Effector CD8-positive, alpha-beta T cell (primary cell): ENCODE measurements around the gene SLC35F6.
"Not testable (repeated sequence)": the region's sequence is repeated elsewhere in the genome, so short reads cannot be mapped to it uniquely, and the experiment has no call there.

Experiments used
- DNase-seq: peaks from one replicate; lab custom pipeline; 2025; lab: John Stamatoyannopoulos, UW

The SLC35F6 gene

DNA sequence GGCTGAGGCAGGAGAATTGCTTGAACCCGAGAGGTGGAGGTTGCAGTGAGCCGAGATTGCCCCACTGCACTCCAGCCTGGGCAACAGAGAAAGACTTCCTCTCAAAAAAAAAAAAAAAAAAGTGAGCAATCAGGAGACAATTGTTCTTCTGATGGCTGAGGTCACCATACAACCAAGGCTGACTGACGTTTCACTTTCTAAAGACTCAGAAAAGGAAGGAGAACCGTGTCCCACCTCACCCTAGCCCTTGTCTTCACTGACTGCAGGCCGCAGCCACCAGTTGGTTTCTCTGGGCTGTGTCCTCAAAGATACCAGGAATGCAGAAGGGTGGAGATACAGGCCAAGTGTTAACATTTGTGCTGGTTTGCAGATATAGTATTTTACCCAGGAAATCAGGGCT, 7.7 kb upstream of the SLC35F6 start:
- DNase-seq, result no peak

DNA sequence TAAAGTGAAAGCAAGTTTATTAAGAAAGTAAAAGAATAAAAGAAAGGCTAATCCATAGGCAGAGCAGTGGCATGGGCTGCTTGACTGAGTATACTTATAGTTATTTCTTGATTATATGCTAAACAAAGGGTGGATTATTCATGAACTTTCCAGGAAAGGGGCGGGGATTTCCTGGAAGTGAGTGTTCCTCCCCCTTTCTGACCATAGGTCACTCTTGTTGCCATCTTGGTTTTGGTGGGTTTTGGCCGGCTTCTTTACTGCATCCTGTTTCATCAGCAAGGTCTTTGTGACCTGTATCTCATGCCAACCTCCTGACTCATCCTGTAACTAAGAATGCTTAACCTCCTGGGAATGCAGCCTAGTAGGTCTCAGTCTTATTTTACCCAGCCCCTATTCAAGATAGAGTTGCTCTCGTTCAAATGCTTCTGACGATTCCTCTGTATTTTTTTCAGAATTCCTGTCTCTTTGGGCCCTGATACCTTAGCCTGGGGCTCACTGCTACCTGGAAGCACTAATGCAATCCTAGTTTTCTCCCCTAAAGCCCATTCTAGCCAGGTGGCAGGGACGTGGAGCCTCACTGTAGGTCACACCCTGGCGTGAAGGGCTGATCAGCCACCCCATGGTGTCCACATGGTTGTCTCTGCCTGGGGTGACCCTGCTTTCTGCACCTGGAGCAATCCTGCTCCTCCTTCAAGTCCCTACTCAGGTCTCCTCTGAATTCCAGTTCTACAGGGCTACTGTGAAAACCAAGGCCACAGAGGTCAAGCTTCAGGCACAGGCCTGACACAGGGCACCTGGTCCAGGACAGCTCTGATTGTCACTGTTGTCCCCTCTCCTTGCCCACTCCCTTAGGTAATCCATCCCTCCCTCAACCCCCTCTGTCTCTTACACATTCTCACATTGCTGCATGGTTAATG, 6.0 kb upstream of the SLC35F6 start:
- DNase-seq, result no peak

DNA sequence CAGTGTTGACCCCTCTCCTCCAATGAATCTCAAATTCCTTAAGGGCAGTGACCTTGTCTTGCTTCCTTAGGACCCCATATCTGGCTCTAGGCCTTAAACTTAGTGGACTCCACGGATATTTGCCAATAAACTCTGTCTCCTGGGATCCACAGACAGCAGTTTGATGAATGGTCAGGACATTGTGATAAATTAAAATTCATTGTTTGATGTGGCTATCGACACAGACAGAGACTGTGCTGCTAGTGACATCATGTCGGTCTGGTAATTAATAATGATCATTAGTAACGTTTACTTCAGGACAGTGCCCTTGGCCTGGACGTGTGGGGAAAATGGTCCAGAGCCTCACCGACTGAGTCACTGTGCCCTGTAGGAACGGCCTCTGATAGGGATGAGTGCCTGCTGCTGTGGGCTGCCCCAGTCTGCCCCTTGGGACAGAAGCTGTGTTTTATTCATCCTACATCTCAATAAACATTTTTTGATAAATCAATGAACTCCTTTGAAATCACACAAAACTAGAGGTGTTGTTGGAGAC, 5.2 kb upstream of the SLC35F6 start:
- no peak for DNase-seq

- DNase-seq, result no peak
These were observed 4.2 kb upstream of the SLC35F6 start for GRCh38 chr2:26759845-26760244.

DNA sequence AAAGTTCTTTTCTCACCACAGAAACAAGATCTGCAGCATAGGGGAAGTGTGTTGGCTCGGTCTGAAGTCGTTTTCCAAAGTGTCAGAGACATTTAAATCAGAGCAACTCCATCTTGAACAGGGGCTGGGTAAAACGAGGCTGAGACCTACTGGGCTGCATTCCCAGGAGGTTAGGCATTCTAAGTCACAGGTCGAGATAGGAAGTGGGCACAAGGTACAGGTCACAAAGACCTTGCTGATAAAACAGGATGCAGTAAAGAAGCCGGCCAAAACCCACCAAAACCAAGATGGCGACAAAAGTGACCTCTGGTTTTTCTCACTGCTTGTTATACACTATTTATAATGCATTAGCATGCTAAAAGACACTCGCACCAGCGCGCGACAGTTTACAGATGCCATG, 3.1 kb upstream of the SLC35F6 start:
- DNase-seq, result not testable (repeated sequence)

DNA sequence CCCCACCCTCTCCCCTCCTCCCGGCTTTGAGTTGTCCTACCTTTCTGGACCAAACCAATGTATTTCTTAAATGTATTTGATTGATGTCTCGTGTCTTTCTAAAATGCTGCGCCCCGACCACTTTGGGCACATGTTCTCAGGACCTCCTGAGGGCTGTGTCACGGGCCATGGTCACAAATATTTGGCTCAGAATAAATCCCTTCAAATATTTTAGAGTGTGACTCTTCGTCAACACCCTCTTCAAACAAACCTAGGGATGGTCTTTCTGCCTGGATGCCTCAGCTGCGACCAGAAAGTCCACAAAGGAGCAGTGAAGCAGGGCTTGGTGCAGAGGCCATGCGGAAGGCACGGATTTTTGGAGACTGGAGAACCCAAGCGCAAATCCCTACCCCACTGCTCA, 1.1 kb upstream of the SLC35F6 start:
- DNase-seq, result no peak

DNA sequence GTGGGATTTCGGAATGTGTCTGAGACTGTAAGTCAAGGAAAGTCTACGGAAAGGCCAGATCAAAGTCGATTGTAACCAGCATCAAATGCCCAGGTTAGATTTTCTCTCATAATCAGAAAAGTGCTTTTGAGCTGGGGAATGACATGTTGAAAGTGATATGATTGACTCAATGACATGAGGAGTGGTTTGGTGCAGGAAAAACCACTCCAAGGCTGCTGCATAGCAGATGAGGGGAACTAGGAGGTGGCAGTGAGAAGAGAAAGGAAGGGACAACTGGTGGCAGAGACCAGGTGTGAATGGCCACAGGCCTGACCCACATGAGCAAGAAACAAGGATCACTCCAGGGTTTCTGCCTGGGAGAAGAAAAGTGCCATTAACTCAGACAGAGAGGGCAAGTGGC, 822 bp downstream of the SLC35F6 start:
- DNase-seq, result no peak

GRCh38 chr2:26765475-26766200, 1.6 kb downstream of the SLC35F6 start:
- DNase-seq, result no peak

DNA sequence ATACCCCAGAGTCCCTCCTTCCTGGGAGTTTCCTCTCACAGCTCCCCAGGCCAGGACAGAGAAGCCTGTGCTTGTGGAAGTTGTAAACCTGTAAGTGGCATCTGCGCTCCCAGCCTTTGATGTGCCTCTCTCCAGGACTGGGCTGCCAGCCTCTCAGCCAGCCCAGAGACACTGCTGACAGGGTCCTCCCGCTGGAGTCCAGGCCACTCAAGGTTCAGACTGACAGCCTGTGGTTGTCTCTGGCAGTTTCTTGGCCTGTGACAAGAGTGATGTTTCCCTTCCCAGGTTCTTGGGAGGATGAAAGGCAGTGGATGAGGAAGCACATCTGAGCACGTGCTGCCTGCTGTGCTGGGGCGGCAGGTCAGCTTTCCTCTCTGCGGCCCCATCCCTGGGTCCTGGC, 3.0 kb downstream of the SLC35F6 start:
- DNase-seq, result no peak

DNA sequence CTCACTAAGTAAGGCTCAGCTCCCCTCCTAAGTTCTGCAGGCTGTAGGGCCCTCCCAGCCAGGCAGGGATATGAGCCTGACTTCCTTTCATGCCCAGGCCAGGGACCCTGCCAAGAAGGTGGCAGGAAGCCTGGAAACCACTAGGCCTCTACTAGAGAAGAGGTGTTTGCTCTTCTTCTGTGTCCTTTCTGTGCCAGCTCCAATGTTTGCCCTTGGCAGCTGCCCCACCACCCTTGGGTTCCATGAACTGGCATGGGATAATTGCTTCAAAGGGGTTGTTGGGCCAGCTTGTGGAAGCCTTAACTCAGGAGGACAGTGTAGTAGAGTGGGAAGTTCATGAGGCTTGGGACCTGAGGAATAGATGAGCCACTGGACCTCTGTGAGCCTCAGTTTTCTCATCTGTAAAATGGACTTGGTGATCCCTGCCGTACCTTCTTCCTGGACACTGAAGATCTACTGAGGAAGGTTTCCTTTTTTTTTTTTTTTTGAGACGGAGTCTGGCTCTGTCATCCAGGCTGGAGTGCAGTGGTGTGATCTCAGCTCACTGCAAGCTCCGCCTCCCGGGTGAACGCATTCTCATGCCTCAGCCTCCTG, 3.9 kb downstream of the SLC35F6 start:
- no peak for DNase-seq

- DNase-seq, result no peak
These were observed 4.6 kb downstream of the SLC35F6 start for GRCh38 chr2:26768759-26769088.

DNA sequence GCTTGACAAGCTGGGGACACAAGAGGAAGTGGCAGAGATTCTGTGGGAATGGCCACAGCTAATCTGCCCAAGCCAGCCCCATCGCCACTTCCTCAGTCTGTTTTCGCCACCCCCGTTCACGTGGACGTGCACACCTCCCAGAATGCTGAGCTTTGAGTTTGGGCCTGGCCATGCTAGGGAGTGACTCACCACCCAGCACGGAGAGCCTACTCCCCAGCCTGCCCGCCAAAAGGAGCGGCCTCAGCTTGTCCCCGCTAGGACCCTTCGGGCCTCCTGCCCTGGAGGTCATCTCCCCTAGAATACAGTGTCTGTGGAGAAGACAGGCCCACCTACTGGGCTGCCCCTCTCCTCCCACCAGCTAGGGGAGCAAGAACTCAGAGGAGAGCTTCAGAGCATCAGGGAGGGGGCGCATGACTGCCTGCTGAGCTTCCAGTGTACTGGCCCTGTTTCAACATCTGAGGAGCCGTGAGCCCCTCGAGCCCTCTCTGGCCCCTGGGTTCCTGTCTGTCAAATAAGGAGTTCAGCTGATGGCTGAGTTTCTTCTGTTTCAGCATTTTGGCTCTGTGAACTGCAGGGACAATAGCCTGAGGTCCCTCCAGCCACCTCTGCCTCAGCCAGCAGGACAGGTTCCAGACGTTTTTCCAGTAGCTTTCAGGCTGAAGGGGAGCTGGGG, 5.1 kb downstream of the SLC35F6 start:
- DNase-seq, result no peak

- DNase-seq, result peak; percentile 17
These were observed 7.0 kb downstream of the SLC35F6 start for GRCh38 chr2:26770986-26771586.

DNA sequence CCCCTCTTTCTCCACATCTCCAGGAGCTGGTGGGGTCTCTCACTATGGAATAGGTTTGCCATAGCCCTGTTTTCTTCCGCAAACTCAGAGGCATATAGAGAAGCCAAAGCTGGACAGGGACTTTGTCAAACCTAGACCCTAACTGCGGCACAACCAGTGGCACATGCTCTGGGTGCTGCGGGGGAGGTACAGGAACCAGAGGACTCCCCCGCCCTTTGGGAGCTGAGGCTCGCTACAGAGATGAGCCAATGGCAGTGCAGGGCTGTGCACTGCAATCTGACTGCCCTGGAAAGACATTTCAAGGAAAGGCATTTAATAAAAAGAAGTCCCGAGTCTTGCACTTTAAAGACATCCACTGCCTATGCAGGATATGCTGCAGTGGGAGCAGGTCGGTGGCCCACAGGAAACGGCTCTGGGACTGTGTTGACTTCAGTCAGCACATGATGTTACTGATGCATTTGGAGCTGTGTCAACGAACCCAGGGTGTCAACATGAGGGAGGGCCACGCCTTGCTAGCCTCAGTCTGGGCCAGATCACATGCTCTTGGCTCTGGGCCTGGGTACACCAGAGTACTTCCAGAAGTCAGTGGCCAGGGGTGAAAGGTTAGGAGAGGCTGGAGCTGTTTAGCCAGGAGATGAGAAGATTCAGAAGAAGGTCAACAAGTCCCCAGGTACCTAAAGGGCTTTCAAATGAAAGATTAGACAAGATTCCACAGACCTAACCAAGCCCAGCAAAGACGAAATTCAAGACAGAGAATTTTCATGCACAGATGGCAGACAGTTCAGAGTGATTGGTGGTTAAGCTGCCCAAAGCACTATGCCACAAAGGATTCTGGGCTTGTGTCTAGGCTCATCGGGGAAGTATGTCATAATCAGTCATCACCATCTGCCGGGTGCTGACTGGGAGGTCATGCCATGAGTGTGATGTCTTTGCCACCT, 8.2 kb downstream of the SLC35F6 start:
- no peak for DNase-seq

DNA sequence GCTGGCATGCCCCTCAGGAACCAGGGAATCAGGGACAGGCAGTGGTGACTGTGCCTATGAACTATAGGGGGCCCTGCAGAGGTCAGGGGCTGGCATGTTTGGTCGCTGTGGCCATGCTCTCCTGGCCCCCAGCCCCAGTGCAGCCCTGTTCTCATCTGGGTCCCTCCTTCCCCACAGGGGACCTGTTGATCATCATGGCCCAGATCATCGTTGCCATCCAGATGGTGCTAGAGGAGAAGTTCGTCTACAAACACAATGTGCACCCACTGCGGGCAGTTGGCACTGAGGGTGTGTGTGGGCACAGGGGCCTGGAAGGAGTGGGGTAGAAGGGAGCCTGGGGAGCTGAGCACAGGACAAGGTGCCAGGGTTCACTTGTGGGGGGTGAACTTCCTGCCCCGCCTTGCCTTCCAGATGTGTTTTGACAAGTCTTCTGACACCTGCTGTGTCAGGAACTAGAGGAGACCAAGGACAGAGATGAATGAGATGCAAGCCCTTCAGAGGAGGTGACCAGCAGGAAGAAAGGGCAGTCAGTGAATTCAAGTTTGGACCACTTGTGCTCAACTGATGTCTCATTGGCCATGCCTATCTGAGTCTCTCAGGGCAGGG, 12.2 kb downstream of the SLC35F6 start:
- no peak for DNase-seq

DNA sequence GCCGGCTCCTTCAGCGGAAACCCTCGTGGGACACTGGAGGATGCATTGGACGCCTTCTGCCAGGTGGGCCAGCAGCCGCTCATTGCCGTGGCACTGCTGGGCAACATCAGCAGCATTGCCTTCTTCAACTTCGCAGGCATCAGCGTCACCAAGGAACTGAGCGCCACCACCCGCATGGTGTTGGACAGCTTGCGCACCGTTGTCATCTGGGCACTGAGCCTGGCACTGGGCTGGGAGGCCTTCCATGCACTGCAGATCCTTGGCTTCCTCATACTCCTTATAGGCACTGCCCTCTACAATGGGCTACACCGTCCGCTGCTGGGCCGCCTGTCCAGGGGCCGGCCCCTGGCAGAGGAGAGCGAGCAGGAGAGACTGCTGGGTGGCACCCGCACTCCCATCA, 14.0 kb downstream of the SLC35F6 start:
- no peak for DNase-seq

DNA sequence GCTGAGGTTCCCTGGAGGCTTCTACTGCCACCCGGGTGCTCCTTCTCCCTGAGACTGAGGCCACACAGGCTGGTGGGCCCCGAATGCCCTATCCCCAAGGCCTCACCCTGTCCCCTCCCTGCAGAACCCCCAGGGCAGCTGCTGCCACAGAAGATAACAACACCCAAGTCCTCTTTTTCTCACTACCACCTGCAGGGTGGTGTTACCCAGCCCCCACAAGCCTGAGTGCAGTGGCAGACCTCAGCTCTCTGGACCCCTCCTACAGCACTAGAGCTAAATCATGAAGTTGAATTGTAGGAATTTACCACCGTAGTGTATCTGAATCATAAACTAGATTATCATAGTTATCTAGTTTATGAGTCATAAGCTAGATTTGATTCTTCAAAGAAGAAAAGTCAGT, 14.4 kb downstream of the SLC35F6 start:
- no peak for DNase-seq

DNA sequence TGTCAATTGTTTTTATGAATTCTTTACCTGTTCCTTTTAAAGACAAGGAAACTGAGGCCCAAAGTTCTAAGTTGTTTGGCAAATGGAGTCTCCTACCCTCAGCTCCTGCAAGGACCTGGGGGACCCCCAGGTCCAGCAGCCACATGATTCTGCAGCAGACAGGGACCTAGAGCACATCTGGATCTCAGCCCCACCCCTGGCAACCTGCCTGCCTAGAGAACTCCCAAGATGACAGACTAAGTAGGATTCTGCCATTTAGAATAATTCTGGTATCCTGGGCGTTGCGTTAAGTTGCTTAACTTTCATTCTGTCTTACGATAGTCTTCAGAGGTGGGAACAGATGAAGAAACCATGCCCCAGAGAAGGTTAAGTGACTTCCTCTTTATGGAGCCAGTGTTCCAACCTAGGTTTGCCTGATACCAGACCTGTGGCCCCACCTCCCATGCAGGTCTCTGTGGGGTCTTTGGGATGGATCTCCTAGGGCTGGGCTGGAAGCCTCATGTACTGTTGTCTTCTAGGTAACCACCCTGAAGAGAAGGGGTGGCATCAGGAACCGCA, 16.2 kb downstream of the SLC35F6 start:
- no peak for DNase-seq

DNA sequence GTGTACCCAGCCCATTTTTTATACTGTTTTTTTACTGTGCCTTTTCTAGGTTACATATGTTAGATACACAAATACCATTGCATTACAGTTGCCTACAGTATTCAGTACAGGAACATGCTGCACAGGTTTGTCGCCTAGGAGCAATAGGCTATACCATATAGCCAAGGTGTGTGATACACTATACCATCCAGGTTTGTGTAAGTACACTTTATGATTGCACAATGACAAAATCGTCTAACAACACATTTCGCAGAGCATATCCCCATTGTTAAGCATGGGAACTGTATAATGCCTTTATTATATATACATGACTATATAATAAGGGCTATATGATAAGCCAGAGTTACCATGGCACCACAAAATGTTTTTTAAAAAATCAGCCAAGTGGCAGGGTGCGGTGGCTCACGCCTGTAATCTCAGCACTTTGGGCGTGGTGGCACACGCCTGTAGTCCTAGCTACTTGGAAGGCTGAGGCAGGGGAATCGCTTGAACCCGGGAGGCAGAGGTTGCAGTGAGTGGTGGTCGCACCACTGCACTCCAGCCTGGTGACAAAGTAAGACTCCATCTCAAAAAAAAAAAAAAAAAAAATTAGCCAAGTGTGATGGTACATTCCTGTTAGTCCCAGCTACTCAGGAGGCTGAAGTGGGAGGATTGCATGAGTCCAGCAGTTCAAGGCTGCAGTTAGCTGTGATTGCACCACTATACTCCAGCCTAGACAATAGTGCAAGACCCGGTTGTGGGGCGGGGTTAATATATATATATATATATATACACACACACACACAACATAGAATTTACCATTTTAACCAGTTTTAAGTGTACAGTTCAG, 19.0 kb downstream of the SLC35F6 start:
- DNase-seq, result no peak
